Measurements from ENCODE around the gene C2orf69. TPM values are rescaled to one million over a fixed set of nuclear protein-coding genes. Genes with fewer than 3 reads are reported as not detected.

The C2orf69 gene
- total RNA-seq: 5.8 and 6.6 TPM in 2 replicates

DNA sequence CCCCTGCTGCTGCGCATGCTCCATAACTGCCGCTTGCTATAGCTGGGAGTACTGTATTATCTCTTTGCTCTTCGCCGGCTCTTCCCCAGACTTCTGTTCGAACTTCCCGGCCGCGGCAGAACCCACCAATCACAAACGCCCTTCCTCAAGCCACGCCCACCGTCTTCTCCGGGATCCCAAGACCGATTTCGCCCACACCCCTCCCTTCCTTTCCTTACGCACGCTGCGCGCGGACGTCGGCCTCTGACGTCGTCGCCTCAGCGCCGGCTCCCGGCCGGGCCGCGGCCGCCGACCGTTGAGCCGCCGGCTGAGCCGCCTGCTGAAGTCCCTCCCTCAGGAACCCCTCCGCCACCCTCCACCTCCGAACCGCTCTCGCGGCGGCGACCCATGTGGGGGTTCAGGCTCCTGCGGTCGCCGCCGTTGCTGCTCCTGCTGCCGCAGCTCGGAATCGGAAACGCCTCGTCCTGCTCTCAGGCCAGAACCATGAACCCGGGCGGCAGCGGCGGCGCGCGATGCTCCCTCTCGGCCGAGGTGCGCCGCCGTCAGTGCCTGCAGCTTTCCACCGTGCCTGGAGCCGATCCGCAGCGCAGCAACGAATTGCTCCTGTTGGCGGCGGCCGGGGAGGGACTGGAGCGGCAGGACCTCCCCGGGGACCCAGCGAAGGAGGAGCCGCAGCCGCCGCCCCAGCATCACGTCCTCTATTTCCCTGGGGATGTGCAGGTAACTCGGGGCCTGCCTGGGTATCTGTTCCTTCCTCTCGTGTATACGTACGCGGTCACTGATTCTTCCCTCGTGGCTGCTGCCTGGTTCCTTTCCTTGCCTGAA is at the start of gene C2orf69:
TSS of gene C2orf69 (plus strand) at position 242 of the 825 bp plus-strand sequence. CDS start at position 388, 146 bp downstream.

DNA sequence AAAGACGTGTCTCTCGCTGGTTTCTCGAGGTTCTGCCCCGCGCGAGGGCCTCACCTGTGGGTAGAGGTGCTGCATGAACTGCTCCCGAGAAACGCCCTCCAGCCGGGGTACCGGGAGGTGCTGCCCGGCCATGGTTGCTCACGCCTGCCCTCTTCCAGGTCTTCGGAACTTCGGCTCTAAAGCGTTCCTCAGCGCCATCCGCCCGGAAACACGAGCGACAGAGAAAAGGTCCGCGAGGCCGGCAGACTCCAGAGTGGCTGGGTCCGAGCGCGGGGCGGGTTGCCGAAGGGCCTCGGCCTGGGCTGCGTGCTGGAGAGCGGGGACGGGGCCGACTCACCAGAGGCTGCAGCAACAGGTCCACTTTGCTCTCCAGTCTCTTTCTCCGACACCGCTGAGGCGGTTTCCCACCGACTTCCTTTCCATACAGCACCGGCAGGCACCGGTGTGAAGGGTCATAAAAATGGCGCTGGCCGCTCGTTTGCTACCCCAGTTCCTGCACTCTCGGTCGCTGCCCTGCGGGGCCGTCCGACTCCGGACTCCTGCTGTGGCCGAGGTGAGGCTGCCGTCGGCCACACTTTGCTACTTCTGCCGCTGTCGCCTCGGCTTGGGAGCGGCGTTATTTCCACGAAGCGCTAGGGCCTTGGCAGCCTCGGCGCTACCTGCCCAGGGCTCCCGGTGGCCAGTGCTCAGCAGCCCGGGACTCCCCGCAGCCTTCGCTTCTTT is 44.4 kb downstream of the C2orf69 start, which contains the start of the genes MAIP1 and TYW5:
TSS of gene MAIP1 (plus strand) at position 244 of the 723 bp plus-strand sequence. CDS start at position 461, 217 bp downstream.
TSS of gene TYW5 (minus strand) at position 153 of the 723 bp plus-strand sequence. CDS start at position 132, 21 bp downstream.

Other genes with a start within 250 kb of the C2orf69 start
- gene FTCDNL1, start 60.1 kb upstream of the C2orf69 start, total RNA-seq: 0.37 and 0.53 TPM in 2 replicates
- 7.1 and 7.9 TPM in 2 replicates for gene TYW5, start 44.2 kb downstream of the C2orf69 start, total RNA-seq
- gene MAIP1, start 44.3 kb downstream of the C2orf69 start, total RNA-seq: 14.3 and 16.5 TPM in 2 replicates